Activated CD4-positive, alpha-beta T cell treated with anti-CD3 and anti-CD28 coated beads, Interleukin-2, amount 50 U/mL, for 48 hours (primary cell): ENCODE measurements around the gene RAD23B.
"Not testable (repeated sequence)": the region's sequence is repeated elsewhere in the genome, so short reads cannot be mapped to it uniquely, and the experiment has no call there.

Source experiments
- DNase-seq, 2 experiments: peaks; one replicate each; pipeline ENCODE4 v3.0.0-alpha.2; 2020

The RAD23B gene

DNA sequence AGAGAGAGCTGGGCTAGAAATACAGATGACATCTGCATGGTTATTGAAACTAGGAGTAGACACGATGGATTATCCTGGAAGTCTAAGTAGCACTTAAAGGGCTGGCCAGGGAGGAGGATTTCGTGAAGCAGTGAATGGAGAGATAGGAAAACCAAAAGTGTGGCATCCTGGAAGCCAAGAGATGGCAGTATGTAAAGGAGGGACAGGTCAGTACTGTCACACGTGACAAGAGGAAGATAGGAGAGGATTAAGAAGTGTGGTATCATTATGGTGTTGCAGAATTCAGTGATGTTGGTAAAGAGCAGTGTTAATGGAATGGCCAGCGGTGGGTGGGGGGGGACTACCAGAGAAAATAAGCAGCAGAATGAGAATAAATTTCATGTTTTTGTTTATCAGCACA is 11.7 kb downstream of the RAD23B start:
- DNase-seq = no peak

DNA sequence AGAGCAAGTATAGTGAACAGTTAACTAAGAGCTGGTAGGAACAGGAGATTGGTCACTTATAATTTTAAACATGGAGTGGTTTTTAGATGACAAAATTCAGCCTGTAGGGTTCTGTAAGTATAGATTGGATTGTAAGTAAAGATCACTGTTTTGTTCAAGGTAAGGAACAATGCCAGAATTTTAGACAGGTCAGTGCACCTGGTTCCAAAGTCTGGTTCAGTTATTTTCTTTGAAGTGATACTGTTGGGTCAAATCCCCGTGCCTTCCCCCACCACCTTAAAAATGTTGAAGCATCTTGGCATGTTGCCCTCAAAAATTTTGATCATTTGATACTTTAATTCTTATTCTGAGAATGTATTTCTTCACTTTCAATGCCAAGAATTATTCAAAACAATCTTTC is 12.9 kb downstream of the RAD23B start:
- no peak for DNase-seq

DNA sequence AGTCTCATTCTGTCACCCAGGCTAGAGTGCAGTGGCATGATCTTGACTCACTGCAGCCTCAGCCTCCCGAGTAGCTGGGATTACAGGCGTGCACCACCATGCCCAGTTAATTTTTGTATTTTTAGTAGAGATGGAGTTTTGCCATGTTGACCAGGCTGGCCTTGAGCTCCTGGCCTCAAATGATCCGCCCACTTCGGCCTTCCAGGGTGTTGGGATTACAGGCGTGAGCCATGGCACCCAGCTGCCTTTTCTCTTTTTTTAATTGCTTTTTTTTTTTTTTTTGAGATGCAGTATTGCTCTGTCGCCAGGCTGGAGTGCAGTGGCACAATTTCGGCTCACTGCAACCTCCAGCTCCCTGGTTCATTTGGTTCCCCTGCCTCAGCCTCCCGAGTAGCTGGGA is 13.5 kb downstream of the RAD23B start:
- DNase-seq = not testable (repeated sequence)

DNA sequence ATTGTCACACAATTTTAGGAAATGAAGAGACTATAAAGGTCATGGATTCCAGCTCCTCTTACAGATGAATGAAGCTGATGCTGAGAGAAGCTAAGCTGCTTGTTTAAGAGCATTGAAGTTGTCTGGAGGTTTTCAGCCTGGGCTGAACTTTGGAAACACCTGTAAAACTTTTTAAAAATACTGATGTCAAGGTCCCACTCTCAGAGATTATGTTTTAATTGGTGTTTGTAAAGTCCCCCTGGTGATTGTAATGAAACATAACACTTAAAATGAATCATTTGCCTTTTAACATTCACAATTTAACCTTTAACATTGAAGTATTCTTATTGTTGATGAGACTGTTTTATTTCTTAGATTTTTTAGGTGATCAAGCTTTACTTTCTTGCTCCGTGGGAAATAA is 16.4 kb downstream of the RAD23B start:
- no peak for DNase-seq

DNA sequence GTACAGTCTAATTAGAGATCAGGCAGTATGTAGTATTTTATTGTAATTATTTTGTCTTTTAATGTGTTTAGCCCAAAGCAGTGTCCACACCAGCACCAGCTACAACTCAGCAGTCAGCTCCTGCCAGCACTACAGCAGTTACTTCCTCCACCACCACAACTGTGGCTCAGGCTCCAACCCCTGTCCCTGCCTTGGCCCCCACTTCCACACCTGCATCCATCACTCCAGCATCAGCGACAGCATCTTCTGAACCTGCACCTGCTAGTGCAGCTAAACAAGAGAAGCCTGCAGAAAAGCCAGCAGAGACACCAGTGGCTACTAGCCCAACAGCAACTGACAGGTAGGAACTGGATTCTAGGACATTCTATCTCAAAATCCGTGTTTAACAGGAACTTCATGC is 23.2 kb downstream of the RAD23B start:
- DNase-seq = no peak

DNA sequence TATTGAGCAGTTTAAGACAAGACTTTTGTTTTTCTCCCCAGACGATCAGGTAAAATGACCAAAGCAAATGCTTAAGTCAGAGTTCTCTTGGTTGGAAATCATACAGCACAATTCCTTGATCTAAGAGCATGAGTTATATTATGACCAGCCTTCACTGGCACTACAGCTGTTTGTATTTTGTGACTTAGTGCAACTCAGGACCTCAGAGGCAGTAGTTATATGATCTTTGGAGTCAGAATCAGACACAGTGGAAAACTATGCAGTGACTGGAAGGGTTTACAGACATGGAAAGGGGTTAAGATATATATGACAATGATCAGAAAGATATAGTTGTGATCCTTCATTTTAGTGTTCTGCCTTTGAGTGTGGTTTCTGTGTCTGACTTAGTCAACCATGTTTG is 24.3 kb downstream of the RAD23B start:
- DNase-seq = no peak

DNA sequence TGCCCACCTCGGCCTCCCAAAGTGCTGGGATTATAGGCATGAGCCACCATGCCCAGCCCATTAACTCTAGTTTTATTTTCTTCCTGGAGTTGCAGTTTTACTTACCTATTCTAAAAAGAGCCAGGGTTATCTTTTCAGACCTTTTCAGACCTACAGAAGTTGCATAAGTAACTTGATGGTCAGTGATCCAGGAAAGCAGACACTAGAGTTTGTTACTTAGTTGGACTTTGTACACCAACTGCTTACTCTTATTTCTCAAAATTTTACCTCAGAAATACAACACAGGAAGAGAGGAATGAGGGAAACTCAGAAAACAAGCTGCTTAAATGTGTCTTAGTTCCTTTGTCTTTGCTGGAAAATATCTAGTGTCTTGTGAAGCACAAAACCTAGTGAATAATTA is 25.4 kb downstream of the RAD23B start:
- DNase-seq = no peak

DNA sequence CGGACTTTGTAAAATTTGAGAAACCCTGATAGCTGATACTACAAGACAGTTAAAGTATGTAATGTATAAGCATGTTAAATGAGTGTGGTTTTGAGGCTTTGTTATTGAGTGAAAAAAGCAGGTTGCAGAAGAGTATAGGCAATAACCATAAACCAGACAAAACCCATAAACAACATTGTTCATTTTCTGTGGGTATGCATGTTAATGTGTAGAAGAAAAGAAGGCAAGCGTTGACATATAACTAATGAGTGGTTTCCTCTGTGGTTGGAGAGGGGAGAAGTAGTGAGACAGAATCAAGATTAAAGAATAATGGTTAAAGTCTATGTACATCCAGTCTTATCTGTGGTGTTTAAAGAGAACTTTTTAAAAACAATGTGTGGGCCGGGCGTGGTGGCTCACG is 26.2 kb downstream of the RAD23B start:
- no peak for DNase-seq

DNA sequence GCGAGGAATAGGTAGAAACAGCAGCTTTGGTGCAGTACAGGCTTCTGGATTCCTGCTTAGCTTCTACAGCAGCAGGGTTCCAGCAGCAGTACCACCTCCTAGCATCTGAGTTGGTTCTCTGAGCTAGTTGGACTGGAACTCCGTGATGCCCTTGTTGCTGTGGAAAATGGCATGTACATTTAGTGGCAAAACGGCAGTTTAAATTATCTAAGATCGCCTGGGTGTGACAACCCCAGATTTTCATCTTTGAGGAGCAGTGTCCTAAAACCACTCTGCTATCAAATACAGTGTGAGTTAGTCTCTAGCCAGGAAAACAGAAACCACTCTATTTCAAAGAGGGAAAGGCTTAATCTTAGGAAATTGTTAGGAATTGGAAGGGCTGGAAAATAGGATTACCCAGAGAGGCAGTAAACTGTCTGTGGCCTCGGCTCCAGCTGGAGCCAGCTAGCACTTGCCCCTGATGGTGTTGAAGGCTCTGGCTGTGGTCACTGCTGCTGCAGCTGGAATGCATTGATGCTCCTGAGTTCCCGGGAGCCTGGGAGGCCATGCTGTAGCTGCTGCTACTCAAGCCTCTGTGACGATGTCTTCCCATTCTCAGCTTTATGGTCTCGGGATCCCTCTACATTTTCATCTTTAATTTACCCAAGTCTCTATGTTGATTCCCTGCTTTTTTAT is 29.4 kb downstream of the RAD23B start:
- no peak for DNase-seq

DNA sequence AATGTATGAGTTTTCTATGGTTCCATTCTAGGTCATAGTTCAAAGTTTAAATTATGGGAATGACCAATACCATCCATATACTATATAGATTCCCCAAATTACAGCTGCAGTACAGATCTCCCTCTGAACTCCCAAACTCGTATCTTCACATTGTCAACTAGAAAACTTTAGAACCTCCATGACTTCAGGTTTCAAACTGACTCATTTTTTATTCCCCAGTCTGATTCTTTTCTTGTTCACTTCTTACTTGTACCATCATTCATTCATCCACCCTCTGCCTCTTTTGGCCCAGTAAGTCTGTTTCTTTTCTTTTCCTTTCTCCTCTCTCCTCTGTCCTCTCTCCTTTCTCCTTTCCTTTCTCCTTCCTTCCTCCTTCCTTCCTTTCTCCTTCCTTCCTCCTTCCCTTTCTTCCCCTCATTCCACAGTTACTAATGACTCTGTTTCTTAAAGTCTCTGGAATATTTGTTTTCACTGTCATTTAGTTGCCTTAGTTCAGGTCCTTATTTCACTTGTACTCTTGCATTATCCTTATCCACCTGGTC is 30.5 kb downstream of the RAD23B start:
- no peak for DNase-seq

DNA sequence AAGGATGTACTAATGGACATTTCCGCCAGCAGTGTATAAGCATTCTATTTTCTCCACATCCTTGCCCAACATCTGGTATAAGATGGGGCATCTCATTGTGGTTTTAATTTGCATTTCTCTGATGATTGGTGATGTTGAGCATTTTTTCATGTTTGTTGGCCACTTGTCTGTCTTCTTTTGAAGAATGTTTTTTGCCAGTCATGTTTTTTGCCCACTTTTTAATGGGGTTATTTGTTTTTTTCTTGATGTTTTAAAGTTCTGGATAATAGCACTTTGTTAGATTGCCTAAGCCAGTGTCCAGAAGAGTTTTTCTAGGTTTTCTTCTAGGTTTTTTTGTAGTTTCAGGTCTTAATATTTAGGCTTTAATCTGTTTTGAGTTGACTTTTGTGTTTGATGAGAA is 31.7 kb downstream of the RAD23B start:
- DNase-seq = no peak

DNA sequence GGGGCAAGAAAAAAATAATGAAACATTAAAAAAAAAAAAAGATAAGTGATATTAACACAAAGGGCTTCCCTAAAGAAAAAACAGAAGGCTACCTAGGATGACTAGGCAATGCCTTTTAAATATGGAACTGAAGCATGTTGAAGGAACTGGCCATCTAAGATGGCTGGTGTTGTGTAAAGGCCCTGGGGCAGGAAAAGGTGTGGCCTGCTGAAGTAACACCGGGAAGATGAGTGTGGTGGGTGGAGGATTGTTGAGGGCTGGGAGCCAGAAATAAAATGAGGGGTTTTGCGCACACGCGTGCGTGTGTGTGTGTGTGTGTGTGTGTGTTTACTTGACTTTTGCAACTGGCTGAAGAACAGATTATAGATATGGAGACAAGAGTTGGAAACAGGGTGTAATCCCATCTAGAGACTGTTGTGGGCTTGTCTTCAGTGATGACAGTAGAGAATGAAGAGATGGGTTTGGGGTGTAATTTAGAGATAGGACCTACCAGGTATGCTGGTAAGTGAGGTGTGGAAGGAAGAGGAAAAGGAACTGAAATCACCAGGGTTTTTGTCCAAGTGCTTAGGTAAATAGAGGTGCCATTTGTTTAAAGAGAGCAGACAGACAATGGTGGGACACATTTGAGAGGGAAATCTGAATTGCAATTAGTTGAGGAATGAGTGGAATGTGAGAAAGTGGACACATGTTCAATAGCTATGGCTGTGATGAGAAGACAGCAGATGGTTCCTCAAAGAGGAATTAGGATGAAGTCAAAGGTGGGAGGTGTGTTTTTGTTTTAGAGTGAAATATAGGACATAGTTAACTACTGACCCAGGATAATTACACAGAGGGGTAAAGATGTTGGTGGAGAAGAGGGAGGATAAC is 33.9 kb downstream of the RAD23B start:
- no peak for DNase-seq

DNA sequence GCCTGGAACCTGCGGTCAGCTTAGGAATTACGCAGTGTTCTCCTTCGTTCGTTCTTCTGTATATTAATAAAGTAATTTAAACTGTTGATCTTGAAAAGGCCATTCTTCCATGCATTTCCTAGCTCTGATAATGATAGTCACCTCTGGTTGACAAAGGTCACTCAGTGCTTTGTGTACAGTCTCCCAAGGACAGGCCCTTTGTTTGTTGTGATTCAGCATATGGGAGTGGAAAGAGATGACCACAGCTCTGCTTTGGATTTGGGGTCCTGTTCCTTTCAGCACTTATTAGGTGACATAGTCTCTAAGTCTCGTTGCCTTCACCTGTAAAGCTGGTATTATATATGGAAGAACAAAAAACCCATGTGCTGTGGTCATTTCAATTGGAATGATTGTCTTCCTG is 39.6 kb downstream of the RAD23B start:
- DNase-seq = no peak

DNA sequence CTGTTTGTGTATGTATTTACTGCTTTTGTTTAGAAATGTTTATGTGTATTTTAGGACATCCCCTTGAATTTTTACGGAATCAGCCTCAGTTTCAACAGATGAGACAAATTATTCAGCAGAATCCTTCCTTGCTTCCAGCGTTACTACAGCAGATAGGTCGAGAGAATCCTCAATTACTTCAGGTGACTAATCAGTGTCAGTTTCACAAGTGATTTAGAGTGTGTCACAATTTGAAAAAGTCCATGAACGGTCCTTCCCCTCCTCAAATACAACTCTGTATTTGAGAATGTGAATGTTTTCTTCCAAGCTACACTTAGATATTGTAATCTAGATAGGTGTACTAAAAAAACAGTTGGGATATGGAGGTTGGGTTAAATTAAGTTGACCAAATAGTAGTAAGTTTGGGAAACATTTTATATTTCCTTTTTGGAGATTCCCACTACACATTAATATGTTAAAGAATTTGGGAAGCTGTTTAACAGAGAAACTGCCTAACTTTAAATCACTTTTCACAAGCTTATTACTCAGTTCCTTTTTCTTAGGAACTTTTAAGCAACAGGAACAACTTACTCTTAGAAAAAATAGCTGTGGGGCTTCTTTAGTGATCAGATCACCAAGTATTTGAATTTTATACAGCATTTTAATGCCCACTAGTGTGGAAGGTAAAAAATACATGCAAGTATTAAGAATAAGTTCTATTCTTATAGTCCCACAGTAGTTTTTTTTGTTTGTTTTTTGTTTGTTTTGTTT is 40.9 kb downstream of the RAD23B start:
- DNase-seq = no peak

DNA sequence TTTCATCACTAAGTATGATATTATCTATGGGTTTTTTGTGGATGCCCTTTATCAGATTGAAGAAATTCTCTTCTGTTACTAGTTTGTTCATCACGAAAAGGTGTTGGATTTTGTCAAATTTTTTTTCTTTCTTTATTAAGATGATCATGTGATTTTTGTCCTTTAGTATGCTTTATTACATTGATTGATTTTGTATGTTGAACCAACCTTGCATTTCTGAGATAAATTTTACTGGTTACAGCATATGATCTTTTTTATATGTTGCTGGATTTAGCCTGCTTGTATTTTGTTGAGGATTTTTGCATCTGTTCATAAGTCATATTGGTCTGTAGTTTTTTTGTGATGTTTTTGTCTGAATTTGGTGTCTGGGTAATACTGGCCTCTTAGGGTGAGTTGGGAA is 42.8 kb downstream of the RAD23B start:
- DNase-seq = no peak

DNA sequence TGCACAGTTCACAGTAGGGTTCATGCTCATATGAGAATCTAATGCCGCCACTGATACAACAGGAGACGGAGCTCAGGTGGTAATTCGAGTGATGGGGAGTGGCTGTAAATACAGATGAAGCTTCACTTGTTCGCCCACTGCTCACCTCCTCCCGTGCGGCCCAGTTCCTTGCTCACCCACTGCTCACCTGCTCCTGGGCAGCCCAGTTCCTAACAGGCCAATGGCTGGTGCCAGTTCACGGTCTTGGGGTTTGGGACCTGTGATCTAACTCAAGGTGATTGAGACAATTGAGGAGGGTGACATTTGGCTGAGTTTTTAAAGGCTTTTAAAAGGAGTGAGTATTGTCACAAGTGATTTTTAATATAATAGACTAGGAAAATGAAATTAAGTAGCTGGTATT is 45.4 kb downstream of the RAD23B start:
- DNase-seq = no peak

DNA sequence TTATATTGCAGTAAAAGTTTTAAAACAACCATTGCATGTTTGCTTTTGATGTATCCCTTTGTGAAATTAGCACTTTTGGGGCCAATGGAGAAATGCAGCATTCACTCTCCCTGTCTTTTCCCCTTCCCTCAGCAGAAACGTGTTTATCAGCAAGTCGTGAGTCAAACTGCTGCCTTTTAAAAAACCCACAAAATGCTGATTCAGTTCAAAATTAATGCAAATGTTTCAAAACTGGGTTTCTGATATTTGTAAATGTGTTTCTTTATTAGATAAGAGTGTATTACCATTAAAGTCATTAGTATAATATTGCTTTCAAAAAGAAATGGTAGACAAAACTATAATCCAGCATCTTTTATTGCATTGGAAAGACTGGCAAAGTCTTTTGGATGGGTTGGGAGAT is 47.3 kb downstream of the RAD23B start:
- no peak for DNase-seq

DNA sequence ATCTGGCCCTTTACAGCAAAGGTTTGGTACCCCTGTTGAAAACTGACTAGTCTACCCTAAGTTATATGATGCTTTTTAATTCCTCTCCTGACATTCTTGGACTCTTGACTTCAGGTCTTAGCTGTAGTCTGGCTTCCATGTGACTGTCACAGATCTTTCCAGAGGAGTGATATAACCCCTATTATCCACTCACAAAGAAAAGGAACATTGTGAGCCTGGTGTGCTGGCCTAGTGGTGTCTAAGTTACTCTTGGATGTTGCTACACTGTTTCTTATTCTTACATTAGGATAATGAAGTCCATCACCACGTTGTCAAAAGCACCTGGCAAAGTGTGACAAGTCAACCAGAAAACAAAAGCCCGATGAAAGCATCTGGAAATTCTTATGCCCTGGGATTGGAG is 49.8 kb downstream of the RAD23B start:
- DNase-seq = no peak

DNA sequence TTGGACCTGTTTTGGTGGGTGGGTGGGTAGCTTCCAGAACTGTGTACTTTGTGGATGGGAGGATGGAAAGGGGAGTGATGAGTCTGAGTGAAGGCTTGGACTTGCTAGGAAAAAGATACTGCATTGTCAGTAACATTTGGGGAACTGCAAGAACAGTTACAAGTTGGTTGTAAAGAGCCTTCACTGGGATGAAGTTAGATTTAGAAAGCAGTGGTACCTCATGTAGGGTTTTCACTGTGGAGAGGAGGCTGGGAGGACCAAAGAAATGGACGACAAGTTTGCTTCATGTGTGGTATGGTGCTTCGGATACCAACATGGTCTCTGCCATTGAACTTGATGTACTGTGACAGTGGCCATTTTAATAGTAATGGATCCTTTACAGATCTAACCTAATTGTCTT is 50.3 kb downstream of the RAD23B start:
- no peak for DNase-seq

DNA sequence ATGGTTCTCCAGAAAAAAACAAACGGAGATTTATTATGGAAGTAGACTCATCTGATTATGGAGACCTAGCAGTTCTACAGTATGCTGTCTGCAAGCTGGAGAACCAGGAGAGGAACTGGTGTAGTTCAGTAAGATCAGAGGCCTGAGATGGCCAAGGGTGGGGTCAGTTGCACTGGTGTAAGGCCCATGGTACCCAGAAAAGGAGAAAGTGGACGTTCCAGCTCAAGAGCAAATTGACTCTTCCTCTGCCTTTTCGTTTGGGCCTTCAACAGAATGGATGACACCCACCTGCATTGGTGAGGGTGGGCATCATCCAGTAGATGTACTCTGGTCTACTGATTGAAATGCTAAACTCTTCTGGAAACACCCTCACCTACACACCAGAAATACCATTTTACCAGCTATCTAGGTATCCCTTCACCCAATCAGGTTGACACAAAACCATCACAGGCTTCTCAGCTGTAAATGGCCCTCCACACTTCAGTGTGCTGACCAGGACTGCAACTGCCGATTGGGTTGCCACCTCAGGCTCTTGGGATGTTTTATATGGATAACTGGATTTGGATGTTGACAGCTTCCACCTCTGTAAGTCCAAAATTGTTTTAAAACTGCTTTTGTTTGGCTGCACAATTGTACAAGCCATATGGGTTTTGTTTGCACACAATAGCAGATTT is 51.2 kb downstream of the RAD23B start:
- DNase-seq = no peak

DNA sequence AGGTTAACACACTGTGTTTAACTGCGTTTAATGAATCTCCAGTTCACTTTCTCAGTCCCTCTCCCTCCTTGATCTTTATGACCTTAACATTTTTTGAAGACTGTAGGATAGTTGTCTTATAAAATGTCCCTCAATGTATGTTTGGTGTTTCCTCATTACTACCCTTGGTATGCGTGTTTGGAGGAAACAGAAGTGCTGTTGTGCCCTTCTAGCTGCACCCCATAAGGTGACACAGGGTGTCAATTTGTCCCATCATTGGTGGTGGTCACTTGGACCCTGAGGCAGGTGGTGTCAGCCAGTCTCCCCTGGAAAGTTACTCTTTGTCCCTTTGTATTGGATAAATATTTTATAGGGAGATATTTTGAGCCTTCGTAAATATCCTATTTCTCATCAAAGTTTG is 52.3 kb downstream of the RAD23B start:
- no peak for DNase-seq

DNA sequence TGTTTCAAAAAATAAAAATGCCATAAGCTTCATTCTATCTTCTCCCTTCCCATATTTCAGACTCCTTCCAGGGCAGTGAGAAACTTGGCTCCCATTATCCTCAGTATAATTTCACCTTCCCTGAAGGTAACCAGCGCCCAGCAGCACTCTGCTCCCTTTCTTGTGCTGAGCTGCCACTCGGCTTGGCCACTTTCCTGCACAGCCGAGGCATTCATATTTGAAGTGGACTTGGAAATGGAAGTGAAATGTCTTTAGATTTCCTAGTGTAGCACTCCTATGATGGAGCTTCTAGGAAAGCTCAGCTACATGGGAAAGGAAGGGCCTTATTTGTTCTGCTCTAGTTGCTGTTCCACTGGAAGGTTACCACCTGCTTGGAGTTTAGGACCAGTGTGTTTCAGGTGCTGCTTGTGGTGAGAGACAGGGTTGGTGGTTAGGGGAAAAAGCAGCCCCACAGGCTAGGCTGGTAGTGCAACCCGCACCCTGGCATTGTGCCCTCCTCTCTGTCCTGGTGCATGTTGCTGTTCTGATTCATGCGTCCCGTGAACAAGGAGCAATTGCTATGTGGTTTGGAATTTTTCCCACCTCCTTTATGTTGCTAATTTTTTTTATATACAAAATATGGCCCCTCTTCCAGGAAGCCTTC is 53.8 kb downstream of the RAD23B start:
- DNase-seq = no peak
